Activated effector memory CD4-positive, alpha-beta T cell treated with anti-CD3 and anti-CD28 coated beads, Interleukin-2, amount 50 U/mL, for 16 hours (primary cell): ENCODE measurements around the gene KCMF1.

Experiments
- DNase-seq: peaks from one replicate; pipeline ENCODE4 v3.0.0-alpha.2; 2020

Gene KCMF1

DNA sequence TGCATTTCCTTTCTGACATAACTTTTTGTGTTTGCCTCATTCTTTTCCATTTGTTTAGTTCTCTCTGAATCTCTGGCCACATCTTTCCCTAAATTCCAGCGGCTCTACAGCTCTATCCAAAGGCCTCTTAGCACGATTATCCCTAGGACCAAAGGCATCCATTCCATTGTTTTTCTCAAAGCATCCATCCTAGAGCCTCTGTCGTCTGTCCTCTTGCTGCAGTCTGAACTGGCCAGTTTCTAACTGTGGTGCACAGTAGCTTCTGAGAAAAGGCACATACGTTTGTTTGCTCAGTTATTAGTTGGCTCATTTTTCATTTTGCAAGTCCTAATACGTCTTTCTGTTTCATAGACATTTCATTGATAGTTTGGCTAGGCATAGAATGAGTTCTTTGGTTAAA, 116.6 kb downstream of the KCMF1 start:
- DNase-seq = no peak

GRCh38 chr2:85088921-85089320, 118.0 kb downstream of the KCMF1 start:
- DNase-seq = no peak

- DNase-seq = no peak
Observed at GRCh38 chr2:85089585-85089984, 118.6 kb downstream of the KCMF1 start.

DNA sequence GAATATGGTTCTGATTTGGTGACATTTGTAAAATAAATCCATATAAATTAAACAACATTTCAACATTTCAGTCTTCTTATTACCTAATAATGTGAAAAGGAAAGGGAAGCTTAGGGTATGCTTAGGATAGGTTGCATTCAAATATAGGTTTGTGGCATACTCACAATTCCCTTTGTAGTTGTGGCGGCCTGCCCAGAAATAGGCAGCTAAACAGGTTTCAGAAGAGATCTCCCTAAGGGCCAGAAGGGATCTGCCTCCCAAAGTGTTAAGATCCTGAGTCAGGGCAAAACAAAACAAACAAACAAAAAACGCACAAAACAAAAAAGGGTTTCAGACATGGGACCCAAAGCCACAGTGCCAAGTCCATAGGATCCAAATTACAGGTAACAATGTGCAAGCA, 120.9 kb downstream of the KCMF1 start:
- DNase-seq = no peak

- DNase-seq = no peak
Observed at GRCh38 chr2:85095094-85095493, 124.1 kb downstream of the KCMF1 start.

- no peak for DNase-seq
Observed at GRCh38 chr2:85096616-85097015, 125.7 kb downstream of the KCMF1 start.

GRCh38 chr2:85104228-85104627, 133.3 kb downstream of the KCMF1 start:
- no peak for DNase-seq

DNA sequence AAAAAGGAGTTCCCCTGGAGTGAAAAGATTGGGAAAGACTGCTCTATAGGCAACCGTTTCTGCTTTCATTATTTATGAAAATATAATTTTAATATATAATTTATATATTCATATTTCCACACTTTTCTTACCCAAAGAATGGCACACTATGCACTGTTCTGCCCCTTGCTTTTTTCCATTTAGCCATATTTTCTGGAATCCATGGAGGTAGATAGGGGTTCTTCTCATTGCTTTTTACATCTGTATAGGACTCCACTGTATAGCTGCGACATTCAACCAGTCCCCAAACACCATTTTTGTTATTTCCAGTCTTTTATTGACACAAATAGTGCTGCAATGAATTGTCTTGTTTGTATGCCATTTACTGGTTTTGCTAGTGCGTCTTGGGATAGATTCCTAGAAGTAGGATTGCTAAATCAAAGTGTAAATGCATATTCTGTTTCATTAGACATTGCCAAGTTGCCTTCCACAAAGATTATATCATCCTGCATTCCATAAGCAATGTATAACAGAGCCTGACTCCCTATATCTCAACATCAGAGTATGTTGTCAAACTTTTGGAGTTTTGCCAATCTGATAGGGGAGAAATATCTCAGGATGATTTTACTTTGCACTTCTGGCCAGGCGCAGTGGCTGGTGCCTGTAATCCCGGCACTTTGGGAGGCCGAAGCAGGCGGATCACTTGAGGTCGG, 135.7 kb downstream of the KCMF1 start:
- no peak for DNase-seq
